Suprapubic skin (tissue), 4 donors: ENCODE data around the gene SUGP1. TPM values are rescaled to one million over a fixed set of nuclear protein-coding genes. Genes with fewer than 3 reads are reported as not detected.
A peak's percentile ranks its signal among the peaks of the same experiment; 100 is the strongest.

ENCODE experiments used
- DNase-seq, 2 donors: peaks; one replicate each; pipeline ENCODE4 v3.0.0-alpha.2; 2019; ENCODE audit warnings: low spot score in 2 of 2
- H3K27ac ChIP-seq: fragments of 200-600 bp; sonication (generic); one replicate; pipeline ENCODE4 v1.5.1; 2019
- H3K27me3 ChIP-seq: fragments of 200-600 bp; sonication (generic); one replicate; pipeline ENCODE4 v1.5.1; 2019
- H3K36me3 ChIP-seq: fragments of 200-600 bp; sonication (generic); one replicate; pipeline ENCODE4 v1.5.1; 2019
- H3K4me1 ChIP-seq: fragments of 200-600 bp; sonication (generic); one replicate; pipeline ENCODE4 v1.5.1; 2019
- H3K4me3 ChIP-seq: fragments of 200-600 bp; sonication (generic); one replicate; pipeline ENCODE4 v1.5.1; 2019; ENCODE audit warnings: mild to moderate bottlenecking
- H3K9me3 ChIP-seq: fragments of 200-600 bp; sonication (generic); one replicate; pipeline ENCODE4 v1.5.1; 2019
- EP300 ChIP-seq: sonication (generic); formaldehyde crosslinking; IDR thresholded peaks from one replicate; pipeline ENCODE4 v1.6.1; 2017; ENCODE audit warnings: antibody characterized with exemption
- POLR2A ChIP-seq, 2 donors: fragments of 450-650 bp; IDR thresholded peaks; one replicate each; pipeline ENCODE4 v1.6.1; 2017; ENCODE audit warnings: antibody characterized with exemption in 2 of 2, mild to moderate bottlenecking in 2 of 2, moderate library complexity in 2 of 2
- POLR2AphosphoS5 ChIP-seq, 3 donors: sonication (generic); formaldehyde crosslinking; IDR thresholded peaks; one replicate each; pipeline ENCODE4 v1.6.1; 2017; ENCODE audit warnings: antibody characterized with exemption in 3 of 3
- WGBS: methylation state at CpG from one replicate; pipeline ENCODE4 v1.1.5; 2018; 5-methylcytosine and 5-hydroxymethylcytosine counted together
- total RNA-seq, 4 donors: library from RNA; depleted of rRNA; stranded (reverse); fragments of >200 nt; gene quantifications; one replicate each; pipeline ENCODE4 v1.1.0, GENCODE V29; 2016
- TF ChIP-seq, protein P1 (sequence below), 2 donors: fragments of 200-600 bp in 1 of 2; fragments of 450-650 bp in 1 of 2; sonication (generic) in 1 of 2; IDR thresholded peaks; one replicate each; pipeline ENCODE4 v1.5.1; 2016 to 2019; ENCODE audit warnings: antibody characterized with exemption in 2 of 2, mild to moderate bottlenecking in 1 of 2, moderate library complexity in 1 of 2

The SUGP1 gene
- total RNA-seq, 4 donors from 2014 or later = 23.1 to 64.8 (median 31.3) TPM

DNA sequence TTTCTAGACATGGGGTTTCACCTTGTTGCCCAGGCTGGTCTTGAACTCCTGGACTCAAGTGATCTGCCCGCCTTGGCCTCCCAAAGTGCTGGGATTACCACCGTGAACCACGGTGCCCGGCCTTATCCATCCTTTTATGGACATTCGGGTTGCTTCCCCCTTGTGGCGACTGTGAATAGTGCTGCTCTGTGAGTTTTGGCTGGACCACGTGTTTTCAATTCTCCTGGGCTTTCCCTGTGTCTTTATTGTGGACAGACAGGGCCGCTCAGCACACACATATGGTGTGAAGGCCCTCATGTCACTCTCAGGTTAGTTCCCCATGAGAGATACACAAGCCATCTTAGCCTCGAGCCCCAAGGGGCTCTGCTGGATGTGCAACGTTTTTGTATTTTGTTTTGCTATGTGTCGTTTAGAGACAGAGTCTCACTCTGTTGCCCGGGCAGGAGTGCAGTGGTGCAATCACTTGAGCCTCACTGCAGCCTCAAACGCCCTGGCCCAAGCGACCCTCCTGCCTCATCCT, 40.8 kb upstream of the SUGP1 start:
- H3K27me3 ChIP-seq = no peaks in the 10 kb centered on the region
- peaks cover 20% of the 10 kb centered on the region for H3K36me3 ChIP-seq
- 7% methylated on average over 14 of the region's 14 CpGs for WGBS
- peaks cover 21% of the 10 kb centered on the region for H3K4me1 ChIP-seq
- H3K9me3 ChIP-seq = no peaks in the 10 kb centered on the region
- no peak overlapping the region for H3K4me3 ChIP-seq
- H3K27ac ChIP-seq = peak overlapping the region; percentile 45
- DNase-seq = peak; percentile 85 to 87
- TF ChIP-seq EP300 (no peak), POLR2A (IDR thresholded peaks at IDR 0.05) (no peak), POLR2AphosphoS5 (IDR thresholded peaks at IDR 0.05) (peak in 1 of 3 donors; percentile 25)
- TF ChIP-seq, protein P1, sequence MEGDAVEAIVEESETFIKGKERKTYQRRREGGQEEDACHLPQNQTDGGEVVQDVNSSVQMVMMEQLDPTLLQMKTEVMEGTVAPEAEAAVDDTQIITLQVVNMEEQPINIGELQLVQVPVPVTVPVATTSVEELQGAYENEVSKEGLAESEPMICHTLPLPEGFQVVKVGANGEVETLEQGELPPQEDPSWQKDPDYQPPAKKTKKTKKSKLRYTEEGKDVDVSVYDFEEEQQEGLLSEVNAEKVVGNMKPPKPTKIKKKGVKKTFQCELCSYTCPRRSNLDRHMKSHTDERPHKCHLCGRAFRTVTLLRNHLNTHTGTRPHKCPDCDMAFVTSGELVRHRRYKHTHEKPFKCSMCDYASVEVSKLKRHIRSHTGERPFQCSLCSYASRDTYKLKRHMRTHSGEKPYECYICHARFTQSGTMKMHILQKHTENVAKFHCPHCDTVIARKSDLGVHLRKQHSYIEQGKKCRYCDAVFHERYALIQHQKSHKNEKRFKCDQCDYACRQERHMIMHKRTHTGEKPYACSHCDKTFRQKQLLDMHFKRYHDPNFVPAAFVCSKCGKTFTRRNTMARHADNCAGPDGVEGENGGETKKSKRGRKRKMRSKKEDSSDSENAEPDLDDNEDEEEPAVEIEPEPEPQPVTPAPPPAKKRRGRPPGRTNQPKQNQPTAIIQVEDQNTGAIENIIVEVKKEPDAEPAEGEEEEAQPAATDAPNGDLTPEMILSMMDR (IDR thresholded peaks at IDR 0.05) = peak; percentile 71 to 88

DNA sequence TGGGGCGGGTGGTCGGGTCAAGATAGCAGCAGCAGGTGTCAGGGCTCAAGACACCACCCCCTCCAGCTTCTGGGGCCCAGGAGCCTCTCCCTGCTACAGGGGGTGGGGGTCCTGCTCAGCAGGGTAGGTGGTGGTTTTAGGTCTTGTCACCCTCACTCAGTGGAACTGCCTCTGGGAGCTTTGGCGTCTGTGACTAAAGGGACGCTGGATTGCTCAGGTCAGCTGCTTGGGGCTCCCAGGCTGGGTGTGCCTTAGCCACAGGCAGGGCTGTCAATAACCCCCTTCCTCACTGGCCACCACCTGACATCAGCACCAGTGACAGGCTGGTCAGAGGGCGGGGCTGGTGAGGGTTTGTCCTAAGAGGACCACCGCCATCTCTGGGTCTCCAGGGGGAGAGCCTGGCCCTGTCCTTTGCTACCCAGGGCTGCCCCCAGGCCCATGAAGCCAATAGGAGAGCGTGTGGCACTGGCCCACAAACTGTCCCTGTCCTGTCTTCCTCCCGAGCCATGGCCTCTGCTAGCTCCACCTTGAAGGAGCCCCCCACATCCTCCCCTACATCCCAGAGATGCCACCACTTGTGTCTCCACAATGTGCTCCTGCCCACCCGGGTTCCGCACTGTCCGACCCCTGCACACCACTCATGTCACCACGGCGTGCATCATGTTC, 36.7 kb upstream of the SUGP1 start:
- Histone ChIP-seq H3K27ac (no peak overlapping the region), H3K4me1 (peaks cover 9% of the 10 kb centered on the region), H3K36me3 (peaks cover 61% of the 10 kb centered on the region), H3K27me3 (no peaks in the 10 kb centered on the region), H3K9me3 (no peaks in the 10 kb centered on the region), H3K4me3 (no peak overlapping the region)
- TF ChIP-seq POLR2AphosphoS5 (IDR thresholded peaks at IDR 0.05) = no peak
- TF ChIP-seq POLR2A (IDR thresholded peaks at IDR 0.05) = no peak
- no peak for TF ChIP-seq EP300
- TF ChIP-seq, protein P1 (IDR thresholded peaks at IDR 0.05) = no peak
- WGBS = 92% methylated on average over 11 of the region's 13 CpGs
- DNase-seq = no peak

DNA sequence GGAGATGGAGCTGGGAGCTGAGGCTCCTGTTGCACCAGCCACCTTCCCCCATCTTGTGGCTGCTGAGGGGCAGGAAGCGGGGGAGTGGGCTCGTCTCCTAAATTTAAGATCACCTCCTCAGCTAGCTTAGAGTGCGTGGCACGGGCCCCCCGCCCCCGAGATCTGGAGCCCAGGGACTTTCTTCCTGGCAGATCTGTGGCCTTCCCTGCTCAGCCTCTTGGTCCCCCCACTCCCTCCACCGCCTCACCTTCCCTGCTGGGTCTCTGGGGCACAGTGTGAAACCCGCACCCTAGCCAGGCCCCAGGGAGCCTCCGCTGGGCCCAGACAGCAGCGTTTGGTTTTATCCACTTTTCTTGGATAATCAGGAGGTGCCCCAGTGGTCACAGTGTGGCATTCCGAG, 36.2 kb upstream of the SUGP1 start:
- Histone ChIP-seq H3K36me3 (peaks cover 64% of the 10 kb centered on the region), H3K27me3 (no peaks in the 10 kb centered on the region), H3K4me1 (peaks cover 9% of the 10 kb centered on the region), H3K4me3 (no peak overlapping the region), H3K27ac (no peak overlapping the region), H3K9me3 (no peaks in the 10 kb centered on the region)
- TF ChIP-seq, protein P1 (IDR thresholded peaks at IDR 0.05) = no peak
- no peak for TF ChIP-seq EP300
- no peak for TF ChIP-seq POLR2AphosphoS5 (IDR thresholded peaks at IDR 0.05)
- no peak for TF ChIP-seq POLR2A (IDR thresholded peaks at IDR 0.05)
- WGBS = 87% methylated on average over 11 of the region's 11 CpGs
- DNase-seq = no peak

DNA sequence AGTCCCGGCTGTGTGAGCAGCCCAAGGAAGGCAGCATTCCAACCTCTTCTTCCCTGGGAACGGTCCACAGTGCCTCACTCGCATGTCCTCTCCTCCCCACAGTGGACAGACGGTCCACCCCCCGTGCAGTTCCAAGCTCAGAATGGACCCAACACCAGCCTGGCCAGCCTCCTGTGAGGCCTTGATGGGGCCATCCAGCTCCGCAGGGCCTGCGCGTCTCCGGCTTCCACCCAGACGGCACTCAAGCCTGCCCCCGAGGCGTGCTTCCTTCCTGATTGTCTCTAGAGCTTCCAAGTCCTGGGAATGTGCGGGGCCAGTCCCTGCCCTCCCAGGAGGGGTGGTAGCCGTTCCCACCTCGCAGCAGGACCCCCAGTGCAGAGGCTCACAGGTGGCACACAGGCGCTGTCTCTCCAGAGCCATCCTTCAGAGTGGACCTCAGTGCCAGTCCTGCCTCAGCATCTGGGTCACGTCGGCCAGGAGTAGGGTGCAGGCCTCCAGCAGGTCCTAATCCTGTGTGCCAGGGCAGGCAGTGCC, 35.4 kb upstream of the SUGP1 start:
- Histone ChIP-seq H3K4me3 (no peak overlapping the region), H3K9me3 (no peaks in the 10 kb centered on the region), H3K27me3 (no peaks in the 10 kb centered on the region), H3K27ac (no peak overlapping the region), H3K36me3 (peaks cover 73% of the 10 kb centered on the region), H3K4me1 (peaks cover under 1% of the 10 kb centered on the region)
- TF ChIP-seq POLR2AphosphoS5 (IDR thresholded peaks at IDR 0.05) (no peak), EP300 (no peak), POLR2A (IDR thresholded peaks at IDR 0.05) (no peak)
- TF ChIP-seq, protein P1 (IDR thresholded peaks at IDR 0.05) = no peak
- DNase-seq = no peak
- WGBS = 86% methylated on average over 14 of the region's 18 CpGs

DNA sequence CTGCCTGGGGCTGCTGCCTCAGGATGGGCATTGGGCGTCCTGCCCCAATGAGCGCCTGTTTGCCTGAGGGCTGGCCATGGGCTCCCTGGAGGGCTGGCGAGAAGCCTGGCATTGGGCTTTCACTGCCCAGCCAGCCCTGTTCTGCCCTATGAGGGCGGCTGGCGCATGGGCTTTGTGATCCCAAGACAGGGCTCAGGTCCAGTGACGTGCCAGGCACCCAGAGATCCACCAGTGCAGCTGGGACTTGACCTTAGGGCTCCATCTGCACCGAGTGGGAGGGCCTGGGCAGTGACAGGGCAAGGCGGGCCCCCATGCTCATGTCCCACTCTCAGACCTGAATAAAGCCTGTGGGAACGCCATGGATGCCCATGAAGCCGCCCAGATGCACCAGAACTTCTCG, 34.6 kb upstream of the SUGP1 start:
- H3K4me3 ChIP-seq = no peak overlapping the region
- H3K27ac ChIP-seq = no peak overlapping the region
- no peaks in the 10 kb centered on the region for H3K4me1 ChIP-seq
- H3K9me3 ChIP-seq = no peaks in the 10 kb centered on the region
- WGBS = no CpG with 5 or more reads among the region's 11 CpGs
- TF ChIP-seq POLR2AphosphoS5 (IDR thresholded peaks at IDR 0.05) = no peak
- H3K36me3 ChIP-seq = peaks cover 79% of the 10 kb centered on the region
- DNase-seq = no peak
- no peaks in the 10 kb centered on the region for H3K27me3 ChIP-seq
